ENCODE results near the gene SMC4.

Gene SMC4

DNA sequence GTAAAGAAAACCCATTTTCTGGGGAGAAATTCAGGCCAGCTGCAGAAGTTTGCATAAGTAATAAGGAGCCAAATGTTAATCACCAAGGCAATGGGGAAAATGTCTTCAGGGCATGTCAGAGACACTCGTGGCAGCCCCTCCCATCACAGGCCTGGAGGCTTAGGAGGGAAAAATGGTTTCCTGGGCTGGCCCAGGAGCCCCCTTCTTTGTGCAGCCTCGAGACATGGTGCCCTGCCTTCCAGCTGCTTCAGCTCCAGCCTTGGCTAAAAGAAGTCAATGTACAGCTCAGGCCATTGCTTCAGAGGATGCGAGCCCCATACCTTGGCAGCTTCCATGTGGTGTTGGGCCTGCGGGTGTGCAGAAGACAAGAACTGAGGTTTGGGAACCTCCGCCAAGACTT is 70.7 kb downstream of the SMC4 start:
- Histone ChIP-seq H3K9me3 (ENCODE audit: control insufficient read depth, insufficient read depth, low read length) (0 out of 2 replicates have a peak, but pooled peaks cover 3% of the 10 kb centered on the region), H3K4me1 (ENCODE audit: insufficient read depth, low read length) (no peaks in the 10 kb centered on the region), H3K36me3 (ENCODE audit: insufficient read depth, low read length) (no peaks in the 10 kb centered on the region), H3K9ac (ENCODE audit: low read depth, low read length) (no peak overlapping the region)

DNA sequence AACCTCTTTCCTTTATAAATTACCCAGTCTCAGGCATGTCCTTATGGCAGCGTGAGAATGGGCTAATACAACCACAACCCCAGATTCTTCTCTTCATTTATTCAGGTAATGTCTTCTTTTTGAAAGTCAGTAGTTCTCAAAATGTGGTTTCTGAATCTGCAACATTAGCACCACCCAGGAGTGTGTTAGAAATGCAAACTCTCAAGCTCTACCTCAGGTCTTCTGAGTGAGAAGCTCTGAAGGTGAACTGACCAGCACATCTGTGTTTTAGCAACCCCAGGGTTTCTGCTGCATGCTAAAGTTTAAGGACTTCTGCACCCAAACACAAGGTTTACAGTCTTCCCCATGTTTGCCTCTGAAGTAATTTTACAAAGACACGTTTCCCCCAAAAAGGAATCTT is 72.4 kb downstream of the SMC4 start:
- Histone ChIP-seq H3K4me1 (ENCODE audit: insufficient read depth, low read length) (no peaks in the 10 kb centered on the region), H3K9ac (ENCODE audit: low read depth, low read length) (no peak overlapping the region), H3K36me3 (ENCODE audit: insufficient read depth, low read length) (no peaks in the 10 kb centered on the region), H3K9me3 (ENCODE audit: control insufficient read depth, insufficient read depth, low read length) (0 out of 2 replicates have a peak, but pooled peaks cover 3% of the 10 kb centered on the region)

DNA sequence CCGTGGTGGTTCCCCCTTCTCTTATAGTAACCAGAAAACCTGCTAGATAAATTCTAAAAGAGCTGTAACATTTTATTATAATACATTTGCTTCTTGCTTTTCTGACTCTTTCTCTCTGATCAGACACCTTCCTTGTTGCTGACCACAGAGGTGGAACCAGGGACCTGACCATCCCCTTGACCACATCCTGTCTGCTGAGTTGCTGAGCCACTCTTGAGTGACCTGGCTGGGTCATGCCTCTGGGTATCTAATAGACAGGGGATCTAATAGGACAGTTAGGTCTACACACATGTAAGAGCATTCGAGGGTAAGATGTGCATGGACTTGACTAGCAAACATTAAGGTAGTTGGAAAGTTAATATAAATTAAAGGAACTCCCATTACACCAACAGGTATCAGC is 72.9 kb downstream of the SMC4 start:
- Histone ChIP-seq H3K4me1 (ENCODE audit: insufficient read depth, low read length) (no peaks in the 10 kb centered on the region), H3K9ac (ENCODE audit: low read depth, low read length) (no peak overlapping the region), H3K9me3 (ENCODE audit: control insufficient read depth, insufficient read depth, low read length) (0 out of 2 replicates have a peak, but pooled peaks cover 3% of the 10 kb centered on the region), H3K36me3 (ENCODE audit: insufficient read depth, low read length) (no peaks in the 10 kb centered on the region)

DNA sequence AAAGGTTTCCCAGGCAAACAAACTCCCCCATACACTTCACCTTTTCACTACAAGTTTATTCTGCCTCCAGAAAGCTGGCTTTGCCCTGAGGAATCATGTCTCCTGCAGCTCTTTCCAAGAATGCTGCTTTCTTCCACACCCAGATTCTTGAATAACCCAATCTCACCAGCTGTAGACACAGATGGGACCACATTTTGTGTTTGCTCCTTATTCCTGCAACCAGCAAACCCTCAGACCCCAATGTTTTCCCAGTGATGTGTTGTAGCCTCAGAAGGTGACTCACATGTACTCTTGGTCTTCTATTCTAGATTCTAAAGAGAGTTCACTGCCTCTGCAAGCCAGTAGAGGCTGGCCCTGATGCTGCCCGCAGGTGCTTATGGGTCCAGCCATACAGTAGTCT is 73.8 kb downstream of the SMC4 start:
- no peak overlapping the region for H3K9ac ChIP-seq (ENCODE audit: low read depth, low read length)
- H3K36me3 ChIP-seq (ENCODE audit: insufficient read depth, low read length), result no peaks in the 10 kb centered on the region
- H3K4me1 ChIP-seq (ENCODE audit: insufficient read depth, low read length), result no peaks in the 10 kb centered on the region
- 0 out of 2 replicates have a peak, but pooled peaks cover 3% of the 10 kb centered on the region for H3K9me3 ChIP-seq (ENCODE audit: control insufficient read depth, insufficient read depth, low read length)

DNA sequence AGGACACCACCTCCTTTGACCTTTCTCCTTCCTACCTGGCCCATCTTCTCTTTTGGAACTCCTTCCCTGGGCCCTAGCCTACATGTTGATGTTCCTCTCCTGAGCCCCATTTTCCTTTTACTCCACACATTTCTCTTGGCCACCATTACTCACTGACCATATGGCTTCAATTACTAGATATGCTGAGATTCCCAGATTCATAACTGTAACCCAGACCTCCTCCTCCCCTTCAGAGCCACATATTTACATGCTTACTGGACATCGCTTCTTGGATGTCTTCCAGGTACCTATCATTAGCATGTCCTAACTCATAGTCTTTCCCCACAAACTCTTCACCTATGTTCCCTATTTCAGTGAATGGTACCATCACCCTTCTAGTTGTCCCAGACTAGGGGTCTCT is 74.5 kb downstream of the SMC4 start:
- H3K36me3 ChIP-seq (ENCODE audit: insufficient read depth, low read length), result no peaks in the 10 kb centered on the region
- 0 out of 2 replicates have a peak, but pooled peaks cover 3% of the 10 kb centered on the region for H3K9me3 ChIP-seq (ENCODE audit: control insufficient read depth, insufficient read depth, low read length)
- H3K9ac ChIP-seq (ENCODE audit: low read depth, low read length), result no peak overlapping the region
- H3K4me1 ChIP-seq (ENCODE audit: insufficient read depth, low read length), result no peaks in the 10 kb centered on the region

DNA sequence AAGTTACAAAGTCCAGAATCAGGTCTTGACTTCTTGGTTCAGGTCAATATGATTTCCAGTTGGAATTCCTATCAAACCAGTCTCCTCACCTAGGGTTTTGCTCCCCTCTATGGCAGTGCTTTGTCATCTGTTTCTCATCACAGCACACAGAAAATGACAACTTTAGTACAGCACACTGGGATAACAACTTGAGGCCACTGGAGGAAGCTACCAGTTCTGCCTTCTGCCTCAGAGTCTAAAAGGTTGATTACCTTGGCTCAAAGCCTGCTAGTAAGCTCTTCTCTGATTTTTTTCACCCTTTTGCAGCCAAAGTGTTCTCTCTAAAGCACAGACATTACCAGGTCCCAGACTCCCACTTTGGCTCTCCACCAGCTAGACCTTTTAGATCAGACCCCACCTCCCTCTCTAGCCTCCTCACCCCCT is 75.0 kb downstream of the SMC4 start:
- Histone ChIP-seq H3K4me1 (ENCODE audit: insufficient read depth, low read length) (no peaks in the 10 kb centered on the region), H3K9me3 (ENCODE audit: control insufficient read depth, insufficient read depth, low read length) (0 out of 2 replicates have a peak, but pooled peaks cover 3% of the 10 kb centered on the region), H3K9ac (ENCODE audit: low read depth, low read length) (no peak overlapping the region), H3K36me3 (ENCODE audit: insufficient read depth, low read length) (no peaks in the 10 kb centered on the region)

DNA sequence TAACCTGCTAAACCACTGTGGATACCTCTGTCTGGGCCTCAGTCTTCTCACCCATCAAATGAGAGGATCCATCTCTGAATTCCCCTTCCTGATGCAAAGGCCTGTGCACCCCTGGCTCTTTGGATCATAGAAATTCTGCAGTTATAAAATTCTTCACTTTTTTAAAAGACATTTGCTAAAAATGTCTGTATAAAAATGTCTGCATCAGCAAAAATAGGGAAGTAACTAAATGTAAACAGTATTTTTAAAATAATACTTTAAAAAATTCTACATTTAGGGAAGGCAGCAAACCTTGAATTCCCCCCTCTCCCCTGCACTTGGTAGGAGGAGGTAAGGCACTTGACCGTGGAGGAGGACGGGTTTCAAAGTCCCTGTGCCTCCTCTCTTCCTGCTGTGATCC is 75.7 kb downstream of the SMC4 start:
- H3K4me1 ChIP-seq (ENCODE audit: insufficient read depth, low read length), result no peaks in the 10 kb centered on the region
- H3K9me3 ChIP-seq (ENCODE audit: control insufficient read depth, insufficient read depth, low read length), result 0 out of 2 replicates have a peak, but pooled peaks cover 3% of the 10 kb centered on the region
- no peak overlapping the region for H3K9ac ChIP-seq (ENCODE audit: low read depth, low read length)
- H3K36me3 ChIP-seq (ENCODE audit: insufficient read depth, low read length), result no peaks in the 10 kb centered on the region

DNA sequence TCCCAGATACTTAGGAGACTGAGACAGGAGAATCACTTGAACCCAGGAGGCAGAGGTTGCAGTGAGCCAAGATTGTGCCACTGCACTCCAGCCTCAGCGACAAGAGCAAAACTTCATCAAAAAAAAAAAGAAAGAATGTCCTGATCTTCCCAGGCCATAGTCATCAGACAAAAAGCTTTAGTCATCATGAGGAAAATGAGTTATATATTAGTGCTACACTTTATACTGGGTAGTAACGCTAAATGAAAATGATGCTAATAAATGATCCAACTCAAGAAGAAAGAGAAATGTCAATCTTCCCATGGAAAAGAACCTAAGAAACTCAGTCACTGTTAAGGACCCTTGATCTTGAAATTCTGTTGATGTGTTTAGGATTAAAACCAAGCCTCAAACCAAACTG is 76.4 kb downstream of the SMC4 start:
- Histone ChIP-seq H3K36me3 (ENCODE audit: insufficient read depth, low read length) (no peaks in the 10 kb centered on the region), H3K4me1 (ENCODE audit: insufficient read depth, low read length) (no peaks in the 10 kb centered on the region), H3K9ac (ENCODE audit: low read depth, low read length) (no peak overlapping the region), H3K9me3 (ENCODE audit: control insufficient read depth, insufficient read depth, low read length) (0 out of 2 replicates have a peak, but pooled peaks cover 3% of the 10 kb centered on the region)

DNA sequence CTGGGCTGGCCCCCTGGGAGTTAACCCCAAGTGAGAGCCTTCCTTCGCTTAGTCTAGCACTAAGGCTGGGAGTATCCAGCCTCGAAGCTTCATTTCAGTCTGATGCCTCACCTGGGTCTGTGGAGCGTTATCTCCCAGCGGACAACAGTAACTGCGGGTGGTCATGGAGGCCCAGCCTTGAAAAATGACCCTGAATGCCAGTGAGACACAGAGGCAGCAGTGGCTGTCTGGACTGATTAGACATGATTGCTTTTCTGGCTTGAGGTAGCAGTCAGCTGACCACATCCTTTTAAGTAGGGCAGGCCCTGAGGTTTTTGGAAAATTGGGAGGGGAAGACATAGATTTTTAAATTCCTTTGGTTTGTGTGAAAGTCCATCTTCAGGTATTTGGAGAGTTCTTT is 78.3 kb downstream of the SMC4 start:
- Histone ChIP-seq H3K9me3 (ENCODE audit: control insufficient read depth, insufficient read depth, low read length) (no peaks in the 10 kb centered on the region), H3K9ac (ENCODE audit: low read depth, low read length) (no peak overlapping the region)

DNA sequence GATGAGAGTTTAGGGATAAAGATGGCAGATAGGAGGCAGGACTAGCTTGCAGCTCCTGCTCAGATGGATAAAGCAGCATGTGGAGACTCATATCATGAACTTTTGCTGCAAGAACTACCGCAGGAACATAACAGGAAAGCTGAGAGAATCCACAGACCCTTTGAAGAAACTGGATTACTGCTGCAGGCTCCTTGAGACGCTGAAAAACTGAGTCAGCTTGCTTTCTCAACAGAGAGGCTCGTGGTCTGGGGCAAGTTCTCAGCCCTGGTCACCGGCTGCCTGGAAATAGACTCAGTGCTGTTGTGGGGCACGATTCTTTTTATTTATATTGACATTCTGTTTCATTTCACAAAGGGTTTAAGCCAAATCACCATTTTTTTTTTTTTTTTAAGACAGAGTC is 78.9 kb downstream of the SMC4 start:
- no peaks in the 10 kb centered on the region for H3K9me3 ChIP-seq (ENCODE audit: control insufficient read depth, insufficient read depth, low read length)
- H3K4me1 ChIP-seq (ENCODE audit: insufficient read depth, low read length), result no peaks in the 10 kb centered on the region
- H3K9ac ChIP-seq (ENCODE audit: low read depth, low read length), result no peak overlapping the region
- H3K36me3 ChIP-seq (ENCODE audit: insufficient read depth, low read length), result no peaks in the 10 kb centered on the region

More for the DNA sequence above, 78.3 kb downstream of the SMC4 start:
- Histone ChIP-seq H3K4me1 (ENCODE audit: insufficient read depth, low read length) (no peaks in the 10 kb centered on the region), H3K36me3 (ENCODE audit: insufficient read depth, low read length) (no peaks in the 10 kb centered on the region)

DNA sequence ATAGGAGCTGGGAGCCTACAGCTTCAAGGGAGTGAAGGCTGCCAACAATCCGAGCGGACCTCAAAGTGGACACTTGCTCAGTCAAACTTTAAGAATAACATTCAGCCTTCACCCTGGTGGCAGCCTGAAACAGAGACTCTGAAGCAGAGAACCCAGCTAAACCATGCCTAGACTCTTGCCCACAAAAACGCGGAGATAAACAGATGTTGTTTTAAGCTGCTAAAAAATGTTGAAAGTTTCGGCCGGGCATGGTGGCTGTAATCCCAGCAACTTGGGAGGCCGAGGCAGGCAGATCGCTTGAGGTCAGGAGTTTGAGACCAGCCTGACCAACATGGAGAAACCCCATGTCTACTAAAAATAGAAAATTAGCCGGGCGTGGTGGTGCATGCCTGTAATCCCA is 79.9 kb downstream of the SMC4 start:
- H3K9me3 ChIP-seq (ENCODE audit: control insufficient read depth, insufficient read depth, low read length), result no peaks in the 10 kb centered on the region
- H3K36me3 ChIP-seq (ENCODE audit: insufficient read depth, low read length), result no peaks in the 10 kb centered on the region
- H3K4me1 ChIP-seq (ENCODE audit: insufficient read depth, low read length), result no peaks in the 10 kb centered on the region
- no peak overlapping the region for H3K9ac ChIP-seq (ENCODE audit: low read depth, low read length)

DNA sequence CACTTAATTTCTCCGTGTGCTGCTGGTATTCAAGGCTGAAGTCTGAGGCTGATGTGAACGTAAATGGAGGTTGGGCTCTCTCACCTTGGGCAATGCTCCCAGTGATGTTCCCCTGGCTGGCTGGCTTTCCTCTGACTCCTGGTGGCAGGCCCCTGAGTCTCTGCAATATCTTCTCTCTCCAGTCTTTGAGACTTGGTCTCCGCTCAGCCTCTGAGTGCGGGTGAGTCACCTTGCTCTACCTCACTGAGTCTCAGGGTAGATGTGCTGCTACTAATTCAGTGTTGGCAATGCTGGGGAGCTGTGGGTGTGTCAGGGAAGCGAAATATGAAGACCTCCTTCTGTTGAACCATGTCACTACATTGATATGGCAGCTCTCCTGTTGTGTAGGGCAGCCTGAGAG is 81.5 kb downstream of the SMC4 start:
- Histone ChIP-seq H3K9me3 (ENCODE audit: control insufficient read depth, insufficient read depth, low read length) (no peaks in the 10 kb centered on the region), H3K9ac (ENCODE audit: low read depth, low read length) (no peak overlapping the region), H3K4me1 (ENCODE audit: insufficient read depth, low read length) (no peaks in the 10 kb centered on the region; the same call in 1 of the 2 replicates), H3K36me3 (ENCODE audit: insufficient read depth, low read length) (no peaks in the 10 kb centered on the region)

DNA sequence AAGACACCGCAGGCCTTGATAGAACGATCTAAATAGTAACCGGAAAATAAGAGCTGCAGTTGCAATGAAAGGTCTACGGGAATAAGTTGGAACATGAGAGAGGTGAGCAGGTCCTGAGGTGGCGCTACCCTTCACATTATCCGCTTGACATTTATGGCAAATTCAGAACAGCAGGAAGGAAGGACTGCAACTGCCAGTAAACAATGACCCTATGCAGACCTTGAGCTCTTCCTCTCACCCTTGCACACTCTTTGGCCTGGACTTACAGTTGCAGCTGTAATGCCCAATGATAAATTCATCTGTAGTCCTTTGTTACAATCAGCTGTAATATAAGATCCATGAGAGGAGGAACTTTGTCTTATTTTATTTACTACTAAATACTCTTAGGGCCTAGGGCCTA is 82.4 kb downstream of the SMC4 start:
- H3K36me3 ChIP-seq (ENCODE audit: insufficient read depth, low read length), result no peaks in the 10 kb centered on the region
- no peaks in the 10 kb centered on the region for H3K9me3 ChIP-seq (ENCODE audit: control insufficient read depth, insufficient read depth, low read length)
- H3K4me1 ChIP-seq (ENCODE audit: insufficient read depth, low read length), result no peaks in the 10 kb centered on the region; the same call in 1 of the 2 replicates
- no peak overlapping the region for H3K9ac ChIP-seq (ENCODE audit: low read depth, low read length)

DNA sequence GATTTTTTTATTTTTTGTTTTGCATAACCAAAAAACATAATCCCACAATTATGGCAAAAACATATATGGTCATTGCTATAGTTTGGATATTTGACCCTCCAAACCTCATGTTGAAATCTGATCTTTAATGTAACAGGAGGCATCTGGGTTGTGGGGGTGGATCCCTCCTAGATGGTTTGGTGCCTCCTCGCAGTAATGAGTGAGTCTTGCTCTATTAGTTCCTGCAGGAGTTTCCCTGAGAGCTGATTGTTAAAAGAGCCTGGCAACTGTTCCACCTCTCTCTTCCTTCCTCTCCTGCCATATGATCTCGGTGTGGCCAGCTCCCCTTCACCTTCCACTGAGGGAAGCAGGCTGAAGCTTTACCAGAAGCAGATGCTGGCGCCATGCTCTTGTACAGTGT is 83.3 kb downstream of the SMC4 start:
- Histone ChIP-seq H3K36me3 (ENCODE audit: insufficient read depth, low read length) (no peaks in the 10 kb centered on the region), H3K9ac (ENCODE audit: low read depth, low read length) (no peak overlapping the region), H3K9me3 (ENCODE audit: control insufficient read depth, insufficient read depth, low read length) (no peaks in the 10 kb centered on the region), H3K4me1 (ENCODE audit: insufficient read depth, low read length) (no peaks in the 10 kb centered on the region; the same call in 1 of the 2 replicates)
